ENCODE results near the gene C2orf49. TPM values are rescaled to one million over a fixed set of nuclear protein-coding genes. Genes with fewer than 3 reads are reported as not detected.
A peak's percentile ranks its signal among the peaks of the same experiment; 100 is the strongest.

Gene C2orf49
- total RNA-seq, 4 donors from 2014 or later, result 16.9 to 29.1 (median 21.3) TPM

GRCh38 chr2:105329197-105329554 lies 8.2 kb upstream of the C2orf49 start:
- TF ChIP-seq CTCF (IDR thresholded peaks at IDR 0.05), result no peak
- no peak for TF ChIP-seq POLR2A (IDR thresholded peaks at IDR 0.05)
- 0 to 2% methylated on average over 13 to 14 of the region's 17 CpGs for WGBS, 2 donors
- intact Hi-C loops (cut with DNase I; ENCODE audit: low total_unique reads), result no loop called here
- no peak for DNase-seq (ENCODE audit: low spot score in 2 of 2)
- peak overlapping the region; percentile 27 for H3K4me3 ChIP-seq (ENCODE audit: low read depth, poor library complexity, severe bottlenecking)

GRCh38 chr2:105329561-105330495 lies 7.5 kb upstream of the C2orf49 start, which contains the start of gene TGFBRAP1:
Gene TGFBRAP1, minus strand, starts transcription at chr2:105329735. Its CDS starts 21,434 bp downstream, at chr2:105308301.
- intact Hi-C loops (cut with DNase I; ENCODE audit: low total_unique reads), result no loop called here
- no peak for TF ChIP-seq POLR2A (IDR thresholded peaks at IDR 0.05)
- no peak for TF ChIP-seq CTCF (IDR thresholded peaks at IDR 0.05)
- WGBS, 2 donors, result 8 to 9% methylated on average over 14 to 25 of the region's 101 CpGs
- H3K4me3 ChIP-seq (ENCODE audit: low read depth, poor library complexity, severe bottlenecking), result peak within 1 kb of the TSS; percentile 51
- peak in 1 of 2 donors; percentile 87 for DNase-seq (ENCODE audit: low spot score in 2 of 2)

GRCh38 chr2:105330681-105331375 lies 6.5 kb upstream of the C2orf49 start:
- 94 to 95% methylated on average over 4 of the region's 4 CpGs for WGBS, 2 donors
- TF ChIP-seq CTCF (IDR thresholded peaks at IDR 0.05), result no peak
- TF ChIP-seq POLR2A (IDR thresholded peaks at IDR 0.05), result no peak

GRCh38 chr2:105334211-105334610 lies 3.1 kb upstream of the C2orf49 start:
- DNase-seq (ENCODE audit: low spot score in 2 of 2), result no peak
- TF ChIP-seq POLR2A (IDR thresholded peaks at IDR 0.05), result no peak
- no peak for TF ChIP-seq CTCF (IDR thresholded peaks at IDR 0.05)
- H3K4me3 ChIP-seq (ENCODE audit: low read depth, poor library complexity, severe bottlenecking), result no peak overlapping the region
- intact Hi-C loops (cut with DNase I; ENCODE audit: low total_unique reads), result no loop called here
- 93 to 95% methylated on average over 4 of the region's 4 CpGs for WGBS, 2 donors

More at GRCh38 chr2:105330681-105331375, 6.5 kb upstream of the C2orf49 start:
- intact Hi-C loops (cut with DNase I; ENCODE audit: low total_unique reads), result no loop called here
- no peak for DNase-seq (ENCODE audit: low spot score in 2 of 2)
- H3K4me3 ChIP-seq (ENCODE audit: low read depth, poor library complexity, severe bottlenecking), result no peak overlapping the region

GRCh38 chr2:105335469-105335868 lies 1.9 kb upstream of the C2orf49 start:
- 82 to 88% methylated on average over 2 of the region's 2 CpGs for WGBS, 2 donors
- intact Hi-C loops (cut with DNase I; ENCODE audit: low total_unique reads), result no loop called here
- no peak for DNase-seq (ENCODE audit: low spot score in 2 of 2)
- H3K4me3 ChIP-seq (ENCODE audit: low read depth, poor library complexity, severe bottlenecking), result no peak overlapping the region
- TF ChIP-seq POLR2A (IDR thresholded peaks at IDR 0.05) (no peak), CTCF (IDR thresholded peaks at IDR 0.05) (no peak)
